A549 (cell line): Measurements from ENCODE around the gene TPM2. TPM values are rescaled to one million over a fixed set of nuclear protein-coding genes. Genes with fewer than 3 reads are reported as not detected.

Experiments
- ATAC-seq, 2 experiments: fragments of 200-7000 bp in 1 of 2; fragments of >200 bp in 1 of 2; cut with Nextera tagmentation in 1 of 2; cut with Tn5 transposase in 1 of 2; 3 replicates each; pipeline versions ENCODE4 v1.8.0 to v1.9.1; 2018 to 2020; ENCODE audit warnings: mild to moderate bottlenecking in 1 of 2, moderate library complexity in 1 of 2
- CTCF ChIA-PET: fragments of 300-600 bp; sonication (Branson Sonifier 250); formaldehyde crosslinking; extraction: SDS; loops from one replicate; lab custom pipeline; 2021; ENCODE audit warnings: antibody characterized with exemption, inconsistent platforms; lab: Yijun Ruan, JAX
- POLR2A ChIA-PET: fragments of 350-600 bp; formaldehyde crosslinking; extraction: SDS; loops from one replicate; lab custom pipeline; 2021; ENCODE audit warnings: antibody characterized with exemption, inconsistent platforms; lab: Yijun Ruan, JAX
- DNase-seq, 2 experiments: peaks; one replicate each; pipeline versions ENCODE4 v3.0.0 to v3.0.0-alpha.2; 2011 to 2016; ENCODE audit warnings: low read depth in 1 of 2, low spot score in 1 of 2
- FAIRE-seq: peaks from 2 replicates; lab custom pipeline; 2011; peaks lifted over from hg19 to GRCh38; lab: Jason Lieb, UNC
- H3K27ac ChIP-seq, 2 experiments: fragments of >200 bp; sonication (Bioruptor Twin); formaldehyde crosslinking; 3 replicates each; pipeline ENCODE4 v1.5.1; 2016 to 2017
- H3K4me1 ChIP-seq: fragments of >200 bp; sonication (Bioruptor Twin); formaldehyde crosslinking; 3 replicates; pipeline ENCODE4 v1.6.1; 2016
- H3K4me2 ChIP-seq: fragments of >200 bp; sonication (Bioruptor Twin); formaldehyde crosslinking; 3 replicates; pipeline ENCODE4 v1.6.1; 2016
- H3K4me3 ChIP-seq: fragments of >200 bp; sonication (Bioruptor Twin); formaldehyde crosslinking; 3 replicates; pipeline ENCODE4 v1.5.1; 2016
- H3K9me3 ChIP-seq: fragments of >200 bp; sonication (Bioruptor Twin); formaldehyde crosslinking; 3 replicates; pipeline ENCODE4 v1.6.1; 2016
- BHLHE40 ChIP-seq: IDR thresholded peaks from 2 replicates; pipeline ENCODE4 v1.6.1; 2012; ENCODE audit warnings: low read depth, low read length, inconsistent platforms
- CHD2 ChIP-seq: fragments of 150-350 bp; IDR thresholded peaks from 2 replicates; pipeline ENCODE4 v1.6.1; 2014; ENCODE audit warnings: low read length; ENCODE audit not compliant: partially characterized antibody
- E2F6 ChIP-seq: IDR thresholded peaks from 2 replicates; pipeline ENCODE4 v1.6.1; 2012; ENCODE audit warnings: low read depth, borderline replicate concordance
- EHF ChIP-seq: fragments of 250-450 bp; sonication (Bioruptor Pico); IDR thresholded peaks from 2 replicates; pipeline ENCODE4 v1.5.0; 2020; ENCODE audit warnings: mild to moderate bottlenecking
- ELK1 ChIP-seq: fragments of 150-350 bp; IDR thresholded peaks from 2 replicates; pipeline ENCODE4 v1.6.1; 2014; ENCODE audit warnings: low read depth, mild to moderate bottlenecking, low read length
- HDAC2 ChIP-seq: fragments of 200-600 bp; sonication (generic); IDR thresholded peaks from 2 replicates; pipeline ENCODE4 v1.6.1; 2016
- HES2 ChIP-seq: fragments of >200 bp; sonication (Bioruptor Twin); formaldehyde crosslinking; IDR thresholded peaks from 2 replicates; pipeline ENCODE4 v1.6.1; 2016
- HEYL ChIP-seq: fragments of 250-450 bp; sonication (Bioruptor Pico); IDR thresholded peaks from 2 replicates; pipeline ENCODE4 v1.8.0; 2021; ENCODE audit warnings: mild to moderate bottlenecking, moderate library complexity
- HMGXB4 ChIP-seq: fragments of 250-450 bp; sonication (Bioruptor Pico); IDR thresholded peaks from 2 replicates; pipeline ENCODE4 v1.5.0; 2021; ENCODE audit warnings: mild to moderate bottlenecking, moderate library complexity, borderline replicate concordance
- HOXA7 ChIP-seq: fragments of 250-450 bp; sonication (Bioruptor Pico); IDR thresholded peaks from 2 replicates; pipeline ENCODE4 v1.5.0; 2020; ENCODE audit warnings: mild to moderate bottlenecking, moderate library complexity
- HOXB5 ChIP-seq: fragments of 250-450 bp; sonication (Bioruptor Pico); IDR thresholded peaks from 2 replicates; pipeline ENCODE4 v1.5.0; 2020; ENCODE audit warnings: mild to moderate bottlenecking, moderate library complexity
- JUNB ChIP-seq: fragments of >200 bp; sonication (Bioruptor Twin); formaldehyde crosslinking; IDR thresholded peaks from 2 replicates; pipeline ENCODE4 v1.6.1; 2016
- KDM1A ChIP-seq: fragments of 200-600 bp; sonication (generic); IDR thresholded peaks from 2 replicates; pipeline ENCODE4 v1.6.1; 2016; ENCODE audit warnings: low read depth, mild to moderate bottlenecking
- KDM5A ChIP-seq: fragments of 200-600 bp; sonication (generic); IDR thresholded peaks from 2 replicates; pipeline ENCODE4 v1.6.1; 2016; ENCODE audit warnings: antibody characterized with exemption, mild to moderate bottlenecking
- MAX ChIP-seq: IDR thresholded peaks from 2 replicates; pipeline ENCODE4 v1.6.1; 2012
- NPAS2 ChIP-seq: fragments of 250-450 bp; sonication (Bioruptor Pico); IDR thresholded peaks from 2 replicates; pipeline ENCODE4 v1.8.0; 2022; ENCODE audit warnings: mild to moderate bottlenecking, moderate library complexity, borderline replicate concordance
- POLR2A ChIP-seq: IDR thresholded peaks from 2 replicates; pipeline ENCODE4 v1.6.1; 2012; ENCODE audit warnings: mild to moderate bottlenecking, low read length
- POLR2AphosphoS2 ChIP-seq: conservative IDR thresholded peaks from 2 replicates; pipeline ENCODE4 v1.6.1; 2012; ENCODE audit warnings: low read length, improper control_type of control experiment, inconsistent platforms
- RAD21 ChIP-seq, 2 experiments: fragments of >200 bp in 1 of 2; sonication (Bioruptor Twin) in 1 of 2; formaldehyde crosslinking in 1 of 2; IDR thresholded peaks in 1 of 2; conservative IDR thresholded peaks in 1 of 2; 2 replicates in 1 of 2; 3 replicates in 1 of 2; pipeline ENCODE4 v1.6.1; 2012 to 2018; ENCODE audit warnings: inconsistent platforms in 1 of 2
- REST ChIP-seq: fragments of 200-600 bp; sonication (generic); IDR thresholded peaks from 2 replicates; pipeline ENCODE4 v1.6.1; 2016; ENCODE audit warnings: antibody characterized with exemption, mild to moderate bottlenecking, moderate library complexity
- SREBF2 ChIP-seq: fragments of 450-650 bp; IDR thresholded peaks from 2 replicates; pipeline ENCODE4 v1.6.1; 2014; ENCODE audit warnings: mild to moderate bottlenecking, moderate library complexity
- TFCP2L1 ChIP-seq: fragments of 250-450 bp; sonication (Bioruptor Pico); IDR thresholded peaks from 2 replicates; pipeline ENCODE4 v1.5.0; 2021; ENCODE audit warnings: mild to moderate bottlenecking
- WGBS: methylation state at CpG from one replicate; pipeline ENCODE4 v1.1.6; 2017; ENCODE audit errors: missing lambda C conversion rate; 5-methylcytosine and 5-hydroxymethylcytosine counted together
- polyA plus RNA-seq, 4 experiments: library from polyadenylated mRNA; depleted of rRNA in 3 of 4; stranded (reverse); fragments of >200 nt; fragmentation: RNase III in 1 of 4; extraction: RNeasy Plus Mini Kit Qiagen cat#74134 plus additional on column Dnase treatment in 1 of 4; gene quantifications; 2 replicates in 3 of 4; 3 replicates in 1 of 4; pipeline ENCODE4 v1.2.3, GENCODE V29; 2011 to 2017

Gene TPM2
- polyA plus RNA-seq, 2 of the 4 experiments (the other 2 are of a cell fraction) = 281 to 956 TPM

- FAIRE-seq = no peak
- CTCF ChIA-PET = interaction anchor here (1.4 to 31.4 kb wide), 5 partner anchors 10 to 67 kb away, joined by 3 to 758 read pairs (median 116); partner anchors contain the start of genes CCDC107, GBA2, RGP1 and RMRP
- no peak for ATAC-seq
- H3K4me1 ChIP-seq = peaks cover 36% of the 10 kb centered on the region
- H3K27ac ChIP-seq = no peak overlapping the region
- WGBS = 94% methylated on average over 11 of the region's 11 CpGs
- DNase-seq = no peak
- no peaks in the 10 kb centered on the region for H3K9me3 ChIP-seq
- no peak overlapping the region for H3K4me3 ChIP-seq
- no peak for TF ChIP-seq HDAC2
- TF ChIP-seq HEYL (CRISPR knock-in tag) = no peak
- no peak for TF ChIP-seq TFCP2L1 (CRISPR knock-in tag)
- TF ChIP-seq JUNB = no peak
- no peak for TF ChIP-seq HOXB5 (CRISPR knock-in tag)
- TF ChIP-seq E2F6 = no peak
- no peak for TF ChIP-seq RAD21 (conservative IDR thresholded peaks at IDR 0.05 in 1 of 2, IDR thresholded peaks at IDR 0.05 in 1 of 2)
- TF ChIP-seq EHF (CRISPR knock-in tag) = no peak
- POLR2A ChIA-PET = no interaction called here
- no peak overlapping the region for H3K4me2 ChIP-seq
Observed at GRCh38 chr9:35725362-35725761, 35.6 kb upstream of the TPM2 start.

GRCh38 chr9:35723908-35724307 lies 34.2 kb upstream of the TPM2 start:
- H3K4me3 ChIP-seq = no peak overlapping the region
- CTCF ChIA-PET = interaction anchor here (3.1 to 31.4 kb wide), 3 partner anchors 20 to 66 kb away, joined by 10 to 758 read pairs (median 243); partner anchors contain the start of genes ARHGEF39, CCDC107, RMRP and TPM2
- POLR2A ChIA-PET = no interaction called here

GRCh38 chr9:35723426-35723825 lies 33.7 kb upstream of the TPM2 start:
- Histone ChIP-seq H3K4me1 (peaks cover 17% of the 10 kb centered on the region), H3K4me3 (no peak overlapping the region), H3K27ac (no peak overlapping the region), H3K9me3 (no peaks in the 10 kb centered on the region), H3K4me2 (no peak overlapping the region)
- DNase-seq (no peak), ATAC-seq (no peak), FAIRE-seq (no peak)
- WGBS = 90% methylated on average over 2 of the region's 2 CpGs
- ChIA-PET POLR2A (no interaction called here), CTCF (interaction anchor here (3.1 to 31.4 kb wide), 3 partner anchors 20 to 65 kb away, joined by 10 to 758 read pairs (median 243); partner anchors contain the start of genes ARHGEF39, CCDC107, RMRP and TPM2)
- no peak for TF ChIP-seq SREBF2
- no peak for TF ChIP-seq HOXA7 (CRISPR knock-in tag)
- TF ChIP-seq KDM5A = no peak
- no peak for TF ChIP-seq MAX
- TF ChIP-seq CHD2 = no peak
- TF ChIP-seq KDM1A = no peak
- no peak for TF ChIP-seq HMGXB4 (CRISPR knock-in tag)
- TF ChIP-seq ELK1 = no peak
- no peak for TF ChIP-seq POLR2AphosphoS2
- no peak for TF ChIP-seq BHLHE40
- no peak for TF ChIP-seq HES2
- no peak for TF ChIP-seq NPAS2 (CRISPR knock-in tag)

More at GRCh38 chr9:35723908-35724307, 34.2 kb upstream of the TPM2 start:
- no peak overlapping the region for H3K27ac ChIP-seq
- 97% methylated on average over 8 of the region's 8 CpGs for WGBS
- TF ChIP-seq RAD21 (conservative IDR thresholded peaks at IDR 0.05 in 1 of 2, IDR thresholded peaks at IDR 0.05 in 1 of 2) (no peak), KDM5A (no peak), POLR2A (no peak), REST (no peak), TFCP2L1 (CRISPR knock-in tag) (no peak), HOXB5 (CRISPR knock-in tag) (no peak)
- H3K4me2 ChIP-seq = no peak overlapping the region
- H3K4me1 ChIP-seq = peaks cover 22% of the 10 kb centered on the region
- no peaks in the 10 kb centered on the region for H3K9me3 ChIP-seq
- FAIRE-seq (no peak), DNase-seq (no peak), ATAC-seq (no peak)
